Measurements from ENCODE around the gene MAML1. TPM values are rescaled to one million over a fixed set of nuclear protein-coding genes. Genes with fewer than 3 reads are reported as not detected.

Gene MAML1
- total RNA-seq, 1 experiment from 2014 or later, result 42.2 TPM

DNA sequence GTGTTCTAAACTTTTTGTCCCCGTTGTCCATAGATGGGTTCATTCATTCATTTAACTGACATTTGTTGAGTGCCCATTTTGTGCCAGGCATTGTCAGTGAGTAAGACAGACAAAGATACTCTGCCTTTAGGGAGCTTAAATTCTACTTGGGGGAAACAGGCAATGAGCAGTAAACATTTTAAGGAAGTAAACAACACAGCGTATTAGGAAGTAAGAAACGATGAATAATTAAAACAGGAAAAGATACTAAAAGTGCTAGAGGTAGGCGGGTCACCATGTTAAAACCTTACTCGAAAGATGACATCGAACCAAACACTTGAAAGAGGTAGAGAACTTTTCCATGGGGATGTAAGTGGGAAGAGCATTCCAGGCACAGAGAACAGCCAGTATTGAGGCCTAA lies 5.5 kb upstream of the MAML1 start:
- no peak overlapping the region for H3K4me3 Mint-ChIP-seq
- no peak for DNase-seq (ENCODE audit: low spot score)
- ChIA-PET CTCF (no interaction called here), POLR2A (no interaction called here)
- no peaks in the 10 kb centered on the region for H3K9me3 Mint-ChIP-seq
- peaks cover 7% of the 10 kb centered on the region for H3K4me1 Mint-ChIP-seq
- no peak overlapping the region for H3K27ac Mint-ChIP-seq
- peaks cover 73% of the 10 kb centered on the region for H3K36me3 Mint-ChIP-seq
- ATAC-seq, result no peak
- TF ChIP-seq, protein P1, sequence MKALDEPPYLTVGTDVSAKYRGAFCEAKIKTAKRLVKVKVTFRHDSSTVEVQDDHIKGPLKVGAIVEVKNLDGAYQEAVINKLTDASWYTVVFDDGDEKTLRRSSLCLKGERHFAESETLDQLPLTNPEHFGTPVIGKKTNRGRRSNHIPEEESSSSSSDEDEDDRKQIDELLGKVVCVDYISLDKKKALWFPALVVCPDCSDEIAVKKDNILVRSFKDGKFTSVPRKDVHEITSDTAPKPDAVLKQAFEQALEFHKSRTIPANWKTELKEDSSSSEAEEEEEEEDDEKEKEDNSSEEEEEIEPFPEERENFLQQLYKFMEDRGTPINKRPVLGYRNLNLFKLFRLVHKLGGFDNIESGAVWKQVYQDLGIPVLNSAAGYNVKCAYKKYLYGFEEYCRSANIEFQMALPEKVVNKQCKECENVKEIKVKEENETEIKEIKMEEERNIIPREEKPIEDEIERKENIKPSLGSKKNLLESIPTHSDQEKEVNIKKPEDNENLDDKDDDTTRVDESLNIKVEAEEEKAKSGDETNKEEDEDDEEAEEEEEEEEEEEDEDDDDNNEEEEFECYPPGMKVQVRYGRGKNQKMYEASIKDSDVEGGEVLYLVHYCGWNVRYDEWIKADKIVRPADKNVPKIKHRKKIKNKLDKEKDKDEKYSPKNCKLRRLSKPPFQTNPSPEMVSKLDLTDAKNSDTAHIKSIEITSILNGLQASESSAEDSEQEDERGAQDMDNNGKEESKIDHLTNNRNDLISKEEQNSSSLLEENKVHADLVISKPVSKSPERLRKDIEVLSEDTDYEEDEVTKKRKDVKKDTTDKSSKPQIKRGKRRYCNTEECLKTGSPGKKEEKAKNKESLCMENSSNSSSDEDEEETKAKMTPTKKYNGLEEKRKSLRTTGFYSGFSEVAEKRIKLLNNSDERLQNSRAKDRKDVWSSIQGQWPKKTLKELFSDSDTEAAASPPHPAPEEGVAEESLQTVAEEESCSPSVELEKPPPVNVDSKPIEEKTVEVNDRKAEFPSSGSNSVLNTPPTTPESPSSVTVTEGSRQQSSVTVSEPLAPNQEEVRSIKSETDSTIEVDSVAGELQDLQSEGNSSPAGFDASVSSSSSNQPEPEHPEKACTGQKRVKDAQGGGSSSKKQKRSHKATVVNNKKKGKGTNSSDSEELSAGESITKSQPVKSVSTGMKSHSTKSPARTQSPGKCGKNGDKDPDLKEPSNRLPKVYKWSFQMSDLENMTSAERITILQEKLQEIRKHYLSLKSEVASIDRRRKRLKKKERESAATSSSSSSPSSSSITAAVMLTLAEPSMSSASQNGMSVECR (CRISPR knock-in tag; IDR thresholded peaks at IDR 0.05; ENCODE audit: borderline replicate concordance), result no peak
- no peak for TF ChIP-seq NFE2L1 (CRISPR knock-in tag; IDR thresholded peaks at IDR 0.05)
- TF ChIP-seq, protein P2, sequence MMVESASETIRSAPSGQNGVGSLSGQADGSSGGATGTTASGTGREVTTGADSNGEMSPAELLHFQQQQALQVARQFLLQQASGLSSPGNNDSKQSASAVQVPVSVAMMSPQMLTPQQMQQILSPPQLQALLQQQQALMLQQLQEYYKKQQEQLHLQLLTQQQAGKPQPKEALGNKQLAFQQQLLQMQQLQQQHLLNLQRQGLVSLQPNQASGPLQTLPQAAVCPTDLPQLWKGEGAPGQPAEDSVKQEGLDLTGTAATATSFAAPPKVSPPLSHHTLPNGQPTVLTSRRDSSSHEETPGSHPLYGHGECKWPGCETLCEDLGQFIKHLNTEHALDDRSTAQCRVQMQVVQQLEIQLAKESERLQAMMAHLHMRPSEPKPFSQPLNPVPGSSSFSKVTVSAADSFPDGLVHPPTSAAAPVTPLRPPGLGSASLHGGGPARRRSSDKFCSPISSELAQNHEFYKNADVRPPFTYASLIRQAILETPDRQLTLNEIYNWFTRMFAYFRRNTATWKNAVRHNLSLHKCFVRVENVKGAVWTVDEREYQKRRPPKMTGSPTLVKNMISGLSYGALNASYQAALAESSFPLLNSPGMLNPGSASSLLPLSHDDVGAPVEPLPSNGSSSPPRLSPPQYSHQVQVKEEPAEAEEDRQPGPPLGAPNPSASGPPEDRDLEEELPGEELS (CRISPR knock-in tag; IDR thresholded peaks at IDR 0.05), result no peak
- TF ChIP-seq RORB (CRISPR knock-in tag; IDR thresholded peaks at IDR 0.05), result no peak
- TF ChIP-seq ZNF121 (CRISPR knock-in tag; IDR thresholded peaks at IDR 0.05), result no peak
- TF ChIP-seq, protein P3, sequence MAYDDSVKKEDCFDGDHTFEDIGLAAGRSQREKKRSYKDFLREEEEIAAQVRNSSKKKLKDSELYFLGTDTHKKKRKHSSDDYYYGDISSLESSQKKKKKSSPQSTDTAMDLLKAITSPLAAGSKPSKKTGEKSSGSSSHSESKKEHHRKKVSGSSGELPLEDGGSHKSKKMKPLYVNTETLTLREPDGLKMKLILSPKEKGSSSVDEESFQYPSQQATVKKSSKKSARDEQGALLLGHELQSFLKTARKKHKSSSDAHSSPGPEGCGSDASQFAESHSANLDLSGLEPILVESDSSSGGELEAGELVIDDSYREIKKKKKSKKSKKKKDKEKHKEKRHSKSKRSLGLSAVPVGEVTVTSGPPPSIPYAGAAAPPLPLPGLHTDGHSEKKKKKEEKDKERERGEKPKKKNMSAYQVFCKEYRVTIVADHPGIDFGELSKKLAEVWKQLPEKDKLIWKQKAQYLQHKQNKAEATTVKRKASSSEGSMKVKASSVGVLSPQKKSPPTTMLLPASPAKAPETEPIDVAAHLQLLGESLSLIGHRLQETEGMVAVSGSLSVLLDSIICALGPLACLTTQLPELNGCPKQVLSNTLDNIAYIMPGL (CRISPR knock-in tag; IDR thresholded peaks at IDR 0.05), result no peak
- TF ChIP-seq, protein P4, sequence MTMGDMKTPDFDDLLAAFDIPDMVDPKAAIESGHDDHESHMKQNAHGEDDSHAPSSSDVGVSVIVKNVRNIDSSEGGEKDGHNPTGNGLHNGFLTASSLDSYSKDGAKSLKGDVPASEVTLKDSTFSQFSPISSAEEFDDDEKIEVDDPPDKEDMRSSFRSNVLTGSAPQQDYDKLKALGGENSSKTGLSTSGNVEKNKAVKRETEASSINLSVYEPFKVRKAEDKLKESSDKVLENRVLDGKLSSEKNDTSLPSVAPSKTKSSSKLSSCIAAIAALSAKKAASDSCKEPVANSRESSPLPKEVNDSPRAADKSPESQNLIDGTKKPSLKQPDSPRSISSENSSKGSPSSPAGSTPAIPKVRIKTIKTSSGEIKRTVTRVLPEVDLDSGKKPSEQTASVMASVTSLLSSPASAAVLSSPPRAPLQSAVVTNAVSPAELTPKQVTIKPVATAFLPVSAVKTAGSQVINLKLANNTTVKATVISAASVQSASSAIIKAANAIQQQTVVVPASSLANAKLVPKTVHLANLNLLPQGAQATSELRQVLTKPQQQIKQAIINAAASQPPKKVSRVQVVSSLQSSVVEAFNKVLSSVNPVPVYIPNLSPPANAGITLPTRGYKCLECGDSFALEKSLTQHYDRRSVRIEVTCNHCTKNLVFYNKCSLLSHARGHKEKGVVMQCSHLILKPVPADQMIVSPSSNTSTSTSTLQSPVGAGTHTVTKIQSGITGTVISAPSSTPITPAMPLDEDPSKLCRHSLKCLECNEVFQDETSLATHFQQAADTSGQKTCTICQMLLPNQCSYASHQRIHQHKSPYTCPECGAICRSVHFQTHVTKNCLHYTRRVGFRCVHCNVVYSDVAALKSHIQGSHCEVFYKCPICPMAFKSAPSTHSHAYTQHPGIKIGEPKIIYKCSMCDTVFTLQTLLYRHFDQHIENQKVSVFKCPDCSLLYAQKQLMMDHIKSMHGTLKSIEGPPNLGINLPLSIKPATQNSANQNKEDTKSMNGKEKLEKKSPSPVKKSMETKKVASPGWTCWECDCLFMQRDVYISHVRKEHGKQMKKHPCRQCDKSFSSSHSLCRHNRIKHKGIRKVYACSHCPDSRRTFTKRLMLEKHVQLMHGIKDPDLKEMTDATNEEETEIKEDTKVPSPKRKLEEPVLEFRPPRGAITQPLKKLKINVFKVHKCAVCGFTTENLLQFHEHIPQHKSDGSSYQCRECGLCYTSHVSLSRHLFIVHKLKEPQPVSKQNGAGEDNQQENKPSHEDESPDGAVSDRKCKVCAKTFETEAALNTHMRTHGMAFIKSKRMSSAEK (CRISPR knock-in tag; IDR thresholded peaks at IDR 0.05; ENCODE audit: borderline replicate concordance), result no peak
- no peak for TF ChIP-seq NFATC4 (CRISPR knock-in tag; IDR thresholded peaks at IDR 0.05)
- TF ChIP-seq TEAD1 (CRISPR knock-in tag; IDR thresholded peaks at IDR 0.05), result no peak
- H3K27me3 Mint-ChIP-seq (ENCODE audit: low read depth), result no peaks in the 10 kb centered on the region

DNA sequence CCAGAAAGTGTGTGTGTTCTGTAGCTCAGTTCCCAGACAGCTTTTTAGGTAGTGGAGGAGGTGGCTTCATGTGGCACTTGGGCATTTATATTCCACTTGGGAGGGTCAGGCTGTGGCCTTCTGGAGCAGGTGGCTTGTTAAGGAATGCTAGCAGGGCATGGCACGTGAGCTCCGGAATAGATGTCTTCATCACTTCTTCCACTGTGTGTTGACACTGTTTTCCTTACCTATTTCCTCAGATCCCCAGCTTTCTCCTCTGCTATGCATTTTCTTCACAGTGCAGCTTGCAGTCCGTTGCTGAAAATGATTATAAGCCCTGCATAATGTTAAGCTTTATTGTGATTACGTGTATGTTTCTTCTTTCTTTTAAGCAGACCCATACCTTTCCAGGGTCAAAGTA lies 3.3 kb upstream of the MAML1 start:
- Mint-ChIP-seq H3K36me3 (peaks cover 51% of the 10 kb centered on the region), H3K9me3 (no peaks in the 10 kb centered on the region), H3K27ac (no peak overlapping the region), H3K4me1 (peaks cover 14% of the 10 kb centered on the region), H3K4me3 (no peak overlapping the region), H3K27me3 (ENCODE audit: low read depth) (no peaks in the 10 kb centered on the region)
- ATAC-seq (no peak), DNase-seq (ENCODE audit: low spot score) (no peak)
- ChIA-PET CTCF (no interaction called here), POLR2A (no interaction called here)
- TF ChIP-seq, protein P4 (CRISPR knock-in tag; IDR thresholded peaks at IDR 0.05; ENCODE audit: borderline replicate concordance), result no peak
- TF ChIP-seq GABPB1 (CRISPR knock-in tag; IDR thresholded peaks at IDR 0.05) (no peak), ZNF423 (CRISPR knock-in tag; IDR thresholded peaks at IDR 0.05) (no peak), ESRRA (CRISPR knock-in tag; IDR thresholded peaks at IDR 0.05; ENCODE audit: borderline replicate concordance) (no peak), SP1 (CRISPR knock-in tag; conservative IDR thresholded peaks at IDR 0.05) (no peak), IRF2 (CRISPR knock-in tag; IDR thresholded peaks at IDR 0.05; ENCODE audit: borderline replicate concordance, low read depth) (no peak), SOX15 (CRISPR knock-in tag; IDR thresholded peaks at IDR 0.05) (no peak)
- TF ChIP-seq, protein P5, sequence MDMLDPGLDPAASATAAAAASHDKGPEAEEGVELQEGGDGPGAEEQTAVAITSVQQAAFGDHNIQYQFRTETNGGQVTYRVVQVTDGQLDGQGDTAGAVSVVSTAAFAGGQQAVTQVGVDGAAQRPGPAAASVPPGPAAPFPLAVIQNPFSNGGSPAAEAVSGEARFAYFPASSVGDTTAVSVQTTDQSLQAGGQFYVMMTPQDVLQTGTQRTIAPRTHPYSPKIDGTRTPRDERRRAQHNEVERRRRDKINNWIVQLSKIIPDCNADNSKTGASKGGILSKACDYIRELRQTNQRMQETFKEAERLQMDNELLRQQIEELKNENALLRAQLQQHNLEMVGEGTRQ (CRISPR knock-in tag; IDR thresholded peaks at IDR 0.05), result no peak
- TF ChIP-seq, protein P6, sequence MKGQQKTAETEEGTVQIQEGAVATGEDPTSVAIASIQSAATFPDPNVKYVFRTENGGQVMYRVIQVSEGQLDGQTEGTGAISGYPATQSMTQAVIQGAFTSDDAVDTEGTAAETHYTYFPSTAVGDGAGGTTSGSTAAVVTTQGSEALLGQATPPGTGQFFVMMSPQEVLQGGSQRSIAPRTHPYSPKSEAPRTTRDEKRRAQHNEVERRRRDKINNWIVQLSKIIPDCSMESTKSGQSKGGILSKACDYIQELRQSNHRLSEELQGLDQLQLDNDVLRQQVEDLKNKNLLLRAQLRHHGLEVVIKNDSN (CRISPR knock-in tag; IDR thresholded peaks at IDR 0.05), result no peak

Measured in WTC11 (cell line).